Activated CD4-positive, alpha-beta T cell treated with anti-CD3 and anti-CD28 coated beads for 36 hours (primary cell): ENCODE results near the gene MPRIP. TPM values are rescaled to one million over a fixed set of nuclear protein-coding genes. Genes with fewer than 3 reads are reported as not detected.
A peak's percentile ranks its signal among the peaks of the same experiment; 100 is the strongest.

Experiments used
- ATAC-seq: fragments of 200-7000 bp; cut with Tn5 transposase; one replicate; pipeline ENCODE4 v1.10.0; 2021; ENCODE audit warnings: mild to moderate bottlenecking, moderate library complexity
- CTCF ChIA-PET: fragments of 350-600 bp; sonication (Branson Sonifier 250); formaldehyde crosslinking; loops from one replicate; lab custom pipeline; 2021; ENCODE audit warnings: antibody characterized with exemption; lab: Charles Lee
- POLR2A ChIA-PET: fragments of 350-600 bp; sonication (Branson Sonifier 250); formaldehyde crosslinking; loops from one replicate; lab custom pipeline; 2021; ENCODE audit warnings: antibody characterized with exemption, inconsistent platforms; lab: Charles Lee
- DNase-seq: peaks from one replicate; pipeline ENCODE4 v3.0.0-alpha.2; 2020
- H3K27ac Mint-ChIP-seq: one replicate; pipeline ENCODE4 v1.8.0; 2021; ENCODE audit warnings: mixed read lengths
- H3K27me3 Mint-ChIP-seq: one replicate; pipeline ENCODE4 v1.8.0; 2021; ENCODE audit warnings: mixed read lengths
- H3K36me3 Mint-ChIP-seq: one replicate; pipeline ENCODE4 v1.8.0; 2021; ENCODE audit warnings: low read depth, mixed read lengths
- H3K4me1 Mint-ChIP-seq: one replicate; pipeline ENCODE4 v1.8.0; 2021; ENCODE audit warnings: mixed read lengths
- H3K4me3 Mint-ChIP-seq: one replicate; pipeline ENCODE4 v1.8.0; 2021; ENCODE audit warnings: mild to moderate bottlenecking, moderate library complexity, mixed read lengths
- H3K9me3 Mint-ChIP-seq: one replicate; pipeline ENCODE4 v1.8.0; 2021; ENCODE audit warnings: low read depth, mixed read lengths
- intact Hi-C, 2 experiments: fragments of 100-400 bp; cut with DNase I in 1 of 2; cut with micrococcal nuclease in 1 of 2; formaldehyde crosslinking; loops; one replicate each; pipeline versions ENCODE4 v1.14.2 to v1.15.1; 2022 to 2024; cut with DNase I, micrococcal nuclease
- total RNA-seq, 2 experiments: library from RNA; stranded (reverse); gene quantifications; one replicate each; pipeline ENCODE4 v1.2.3, GENCODE V29; 2021

Gene MPRIP
- total RNA-seq, 2 experiments from 2014 or later = 131 to 179 TPM

GRCh38 chr17:17144061-17144460 is 101.8 kb downstream of the MPRIP start:
- H3K36me3 Mint-ChIP-seq = peaks cover 20% of the 10 kb centered on the region
- no peak overlapping the region for H3K4me3 Mint-ChIP-seq
- ATAC-seq = no peak
- no peaks in the 10 kb centered on the region for H3K27me3 Mint-ChIP-seq
- no peak overlapping the region for H3K27ac Mint-ChIP-seq
- H3K4me1 Mint-ChIP-seq = peaks cover 11% of the 10 kb centered on the region
- CTCF ChIA-PET = interaction anchor here (0.5 to 1.4 kb wide), 7 partner anchors 9 to 169 kb away, joined by 3 read pairs; no protein-coding TSS in a partner anchor
- no peak for DNase-seq
- POLR2A ChIA-PET = no interaction called here
- intact Hi-C loops = loop anchor here in 1 of 2 experiments (10.0 kb wide), 1 partner anchor 161 kb away; the partner anchor contains the start of gene NT5M
- H3K9me3 Mint-ChIP-seq = no peaks in the 10 kb centered on the region

DNA sequence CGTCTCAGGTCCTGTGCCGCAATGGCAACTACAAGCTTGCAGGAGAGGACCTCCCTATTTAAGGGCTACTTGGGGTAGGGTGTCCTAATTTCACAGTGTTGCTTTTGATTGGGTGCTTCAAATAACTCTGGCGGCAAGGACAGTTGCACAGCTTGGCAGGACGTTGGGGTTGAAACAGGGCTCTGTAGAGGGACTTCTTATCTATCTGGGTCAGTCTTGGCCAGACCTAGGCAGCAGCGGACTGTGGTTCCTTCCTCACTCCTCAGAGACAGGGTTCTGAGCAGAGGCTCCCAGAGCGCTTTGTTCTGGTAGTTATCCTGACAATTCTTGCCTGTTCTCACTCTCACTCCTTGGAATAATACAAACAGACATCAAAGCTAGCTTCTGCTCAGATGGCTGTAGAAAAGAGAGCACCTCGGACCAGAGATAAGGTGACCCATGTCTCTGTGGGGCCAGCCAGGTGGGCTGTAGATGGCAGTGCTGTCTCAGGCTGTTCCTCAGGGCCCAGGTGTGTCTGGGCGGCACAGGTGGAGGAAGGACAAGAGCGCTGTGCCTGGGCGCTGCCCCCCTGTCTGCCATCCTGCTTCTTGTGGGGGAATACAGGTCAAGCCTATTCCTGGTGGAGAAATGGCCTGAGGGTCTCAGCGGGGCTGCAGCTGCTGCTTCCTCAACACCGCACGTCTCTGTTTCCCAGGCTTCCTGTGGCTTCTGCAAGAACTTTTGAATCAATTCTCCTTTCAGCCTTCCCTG is 102.8 kb downstream of the MPRIP start:
- Mint-ChIP-seq H3K4me3 (no peak overlapping the region), H3K36me3 (peaks cover 25% of the 10 kb centered on the region), H3K9me3 (no peaks in the 10 kb centered on the region), H3K27me3 (no peaks in the 10 kb centered on the region), H3K4me1 (peaks cover 17% of the 10 kb centered on the region), H3K27ac (no peak overlapping the region)
- intact Hi-C loops = loop anchor here in 1 of 2 experiments (5.0 to 10.0 kb wide), 2 partner anchors 143 to 160 kb away; partner anchors contain the start of gene NT5M
- CTCF ChIA-PET = interaction anchor here (0.5 to 1.4 kb wide), 4 partner anchors 9 to 168 kb away, joined by 3 to 7 read pairs (median 3); no protein-coding TSS in a partner anchor
- POLR2A ChIA-PET = no interaction called here
- DNase-seq (no peak), ATAC-seq (no peak)

DNA sequence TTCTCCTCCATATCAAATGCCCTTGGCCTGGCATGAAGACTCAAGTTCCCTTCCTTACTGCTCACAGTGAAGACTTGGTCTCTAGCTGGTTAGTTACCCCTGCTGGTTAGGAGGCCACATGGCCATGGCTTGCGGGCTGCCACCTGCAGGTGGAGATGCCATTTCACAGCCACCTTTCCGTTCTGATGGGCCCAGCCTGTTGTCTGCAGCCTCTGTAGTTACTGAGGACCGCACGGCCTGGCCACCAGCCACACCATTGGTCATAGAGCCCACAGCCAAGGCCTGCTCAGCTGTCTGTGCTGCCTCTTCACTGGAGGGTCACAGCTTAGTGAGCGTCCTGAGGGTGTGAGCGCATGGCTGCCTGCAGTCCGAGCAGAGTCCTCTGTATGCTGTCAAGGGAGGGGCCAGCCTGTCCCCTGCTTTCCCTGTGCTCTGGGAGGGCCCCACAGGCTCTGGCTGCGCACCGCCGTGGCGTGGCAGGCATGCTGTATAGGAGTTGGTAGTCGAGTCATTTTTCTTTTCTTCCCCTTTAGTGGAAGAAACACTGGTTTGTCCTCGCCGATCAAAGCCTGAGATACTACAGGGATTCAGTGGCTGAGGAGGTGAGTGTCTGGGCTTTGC is 104.6 kb downstream of the MPRIP start:
- POLR2A ChIA-PET = no interaction called here
- no peak overlapping the region for H3K4me3 Mint-ChIP-seq
- ATAC-seq (peak; percentile 40), DNase-seq (peak; percentile 61)
- H3K36me3 Mint-ChIP-seq = peaks cover 32% of the 10 kb centered on the region
- intact Hi-C loops = loop anchor here (1.0 to 10.0 kb wide), 3 partner anchors 145 to 158 kb away; partner anchors contain the start of gene NT5M (in 1 of the 2)
- no peaks in the 10 kb centered on the region for H3K9me3 Mint-ChIP-seq
- CTCF ChIA-PET = interaction anchor here (0.5 to 1.2 kb wide), 6 partner anchors 11 to 155 kb away, joined by 3 to 7 read pairs (median 3); no protein-coding TSS in a partner anchor
- peaks cover 29% of the 10 kb centered on the region for H3K4me1 Mint-ChIP-seq
- H3K27me3 Mint-ChIP-seq = no peaks in the 10 kb centered on the region
- H3K27ac Mint-ChIP-seq = no peak overlapping the region

DNA sequence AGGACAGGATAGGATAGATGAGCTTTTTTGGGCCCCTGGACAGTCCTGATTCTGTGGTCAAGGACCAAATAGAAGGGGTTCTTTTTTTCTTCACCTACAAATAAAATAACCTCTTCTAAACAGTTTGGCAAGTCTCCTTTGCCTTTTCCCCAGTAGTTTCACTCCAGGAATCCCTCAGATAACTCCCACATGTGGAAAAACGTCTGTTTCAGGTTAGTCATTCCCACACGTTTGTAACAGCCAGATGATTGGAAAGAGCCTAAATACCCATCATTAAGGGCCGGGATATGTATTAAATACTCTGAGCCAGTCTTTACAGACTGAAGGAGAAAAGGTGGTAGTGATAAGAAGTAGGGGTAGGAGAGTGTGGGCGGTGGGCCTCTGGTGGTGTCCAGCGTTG is 105.6 kb downstream of the MPRIP start:
- intact Hi-C loops = loop anchor here in 1 of 2 experiments (5.0 to 10.0 kb wide), 2 partner anchors 146 to 157 kb away; partner anchors contain the start of gene NT5M
- DNase-seq = no peak
- POLR2A ChIA-PET = no interaction called here
- H3K27ac Mint-ChIP-seq = no peak overlapping the region
- peaks cover 36% of the 10 kb centered on the region for H3K4me1 Mint-ChIP-seq
- no peaks in the 10 kb centered on the region for H3K27me3 Mint-ChIP-seq
- ATAC-seq = no peak
- H3K4me3 Mint-ChIP-seq = no peak overlapping the region
- no peaks in the 10 kb centered on the region for H3K9me3 Mint-ChIP-seq
- peaks cover 37% of the 10 kb centered on the region for H3K36me3 Mint-ChIP-seq
- CTCF ChIA-PET = interaction anchor here (1.1 kb wide), 1 partner anchor 16 kb away, joined by 3 read pairs; no protein-coding TSS in a partner anchor

DNA sequence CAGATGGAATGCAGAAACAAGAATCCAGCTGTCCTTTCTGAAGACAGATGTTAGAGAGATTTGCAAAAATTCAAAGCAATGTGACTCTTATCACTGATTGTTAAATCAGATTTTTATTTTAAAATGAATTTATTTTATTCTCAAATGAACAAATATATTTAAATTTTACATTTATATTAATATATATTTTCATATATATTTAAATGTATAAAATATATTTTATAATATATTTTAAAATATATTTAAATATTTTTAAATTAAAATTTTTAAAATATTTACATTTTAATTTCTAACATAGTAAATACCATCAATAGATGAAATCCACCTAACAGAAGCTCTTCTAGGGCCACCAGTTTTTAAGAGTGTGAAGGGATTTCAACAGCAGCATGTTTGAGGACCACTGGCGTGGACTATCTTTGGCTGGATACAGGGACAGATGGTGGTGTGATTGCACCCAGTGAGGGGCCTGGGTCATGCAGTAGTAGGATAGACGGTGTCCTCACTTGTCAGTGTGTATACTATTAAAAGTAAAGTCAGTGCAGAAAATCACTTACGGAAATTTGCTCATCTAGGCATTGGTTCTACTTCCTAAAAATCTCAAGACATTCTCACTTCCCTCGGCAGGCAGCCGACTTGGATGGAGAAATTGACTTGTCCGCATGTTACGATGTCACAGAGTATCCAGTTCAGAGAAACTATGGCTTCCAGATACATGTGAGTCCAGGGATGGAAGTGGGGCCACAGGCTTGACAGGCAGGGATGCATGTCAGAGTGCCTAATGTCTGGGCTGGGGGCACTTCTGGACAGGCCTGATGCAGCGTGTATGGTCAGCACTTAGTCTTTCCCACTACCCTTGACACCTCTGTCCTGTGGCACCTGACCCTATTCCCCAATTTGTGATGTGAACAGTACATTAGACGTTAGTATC is 107.5 kb downstream of the MPRIP start:
- no peak overlapping the region for H3K4me3 Mint-ChIP-seq
- intact Hi-C loops = loop anchor here (2.0 to 10.0 kb wide), 7 partner anchors 29 to 155 kb away; partner anchors contain the start of genes PLD6 (in 2 of the 2), FLCN (in 1 of the 2) and NT5M (in 1 of the 2)
- peak overlapping the region; percentile 67 for H3K27ac Mint-ChIP-seq
- no peaks in the 10 kb centered on the region for H3K9me3 Mint-ChIP-seq
- POLR2A ChIA-PET = interaction anchor here (0.6 to 0.7 kb wide), 2 partner anchors 173 to 592 kb away, joined by 5 to 6 read pairs; no protein-coding TSS in a partner anchor
- CTCF ChIA-PET = interaction anchor here (1.6 kb wide), 1 partner anchor 14 kb away, joined by 4 read pairs; no protein-coding TSS in a partner anchor
- DNase-seq (peak; percentile 18), ATAC-seq (no peak)
- no peaks in the 10 kb centered on the region for H3K27me3 Mint-ChIP-seq
- H3K4me1 Mint-ChIP-seq = peaks cover 54% of the 10 kb centered on the region
- H3K36me3 Mint-ChIP-seq = peaks cover 50% of the 10 kb centered on the region

DNA sequence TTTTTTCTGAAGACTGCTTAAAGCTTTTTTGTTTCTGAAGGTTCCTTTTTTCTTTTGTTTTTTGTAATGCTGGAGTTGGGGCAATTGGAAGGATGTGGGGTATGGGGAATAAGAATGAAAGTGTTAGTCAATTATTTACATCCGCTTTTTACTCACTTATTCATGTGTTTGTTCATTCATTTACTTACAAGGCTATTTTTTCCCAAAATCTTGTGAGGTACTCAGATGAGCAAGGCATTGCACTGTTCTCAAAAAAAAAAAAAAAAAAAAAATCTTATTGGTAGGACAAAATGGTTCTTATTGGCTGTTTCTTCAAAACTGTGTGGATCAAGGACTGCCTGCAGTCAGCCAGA is 108.2 kb downstream of the MPRIP start:
- Mint-ChIP-seq H3K4me1 (peaks cover 59% of the 10 kb centered on the region), H3K27me3 (no peaks in the 10 kb centered on the region), H3K36me3 (peaks cover 51% of the 10 kb centered on the region), H3K27ac (peak overlapping the region; percentile 67), H3K4me3 (no peak overlapping the region), H3K9me3 (no peaks in the 10 kb centered on the region)
- CTCF ChIA-PET = no interaction called here
- ATAC-seq = peak; percentile 62
- no peak for DNase-seq
- intact Hi-C loops = loop anchor here (2.0 to 5.0 kb wide), 5 partner anchors 28 to 86 kb away; partner anchors contain the start of genes PLD6 (in 2 of the 2) and FLCN (in 1 of the 2)
- POLR2A ChIA-PET = interaction anchor here (0.7 kb wide), 1 partner anchor 172 kb away, joined by 6 read pairs; no protein-coding TSS in a partner anchor

DNA sequence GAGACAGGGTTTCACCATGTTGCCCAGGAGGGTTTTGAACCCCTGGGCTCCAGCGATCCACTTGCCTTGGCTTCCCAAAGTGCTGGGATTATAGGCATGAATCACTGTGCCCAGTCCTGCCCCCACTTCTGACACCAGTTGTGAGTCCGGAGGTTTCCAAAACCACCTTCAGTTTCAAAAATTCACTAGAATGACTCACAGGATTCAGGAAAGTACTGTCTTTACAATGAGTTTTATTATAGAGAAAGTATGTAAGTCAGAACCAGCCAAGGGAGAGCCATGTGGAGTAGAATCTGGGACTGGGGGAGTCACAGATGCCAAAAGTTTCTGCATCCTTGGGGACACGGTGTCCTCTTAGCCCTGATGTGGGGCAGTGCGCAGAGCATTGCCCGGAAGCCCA is 108.8 kb downstream of the MPRIP start:
- peaks cover 62% of the 10 kb centered on the region for H3K4me1 Mint-ChIP-seq
- peak; percentile 62 for DNase-seq
- peak overlapping the region; percentile 75 for H3K27ac Mint-ChIP-seq
- peaks cover 53% of the 10 kb centered on the region for H3K36me3 Mint-ChIP-seq
- ChIA-PET CTCF (interaction anchor here (0.6 kb wide), 1 partner anchor 20 kb away, joined by 3 read pairs; no protein-coding TSS in a partner anchor), POLR2A (no interaction called here)
- intact Hi-C loops = loop anchor here (2.0 to 5.0 kb wide), 5 partner anchors 28 to 86 kb away; partner anchors contain the start of genes PLD6 (in 2 of the 2) and FLCN (in 1 of the 2)
- ATAC-seq = peak; percentile 71
- H3K27me3 Mint-ChIP-seq = no peaks in the 10 kb centered on the region
- no peak overlapping the region for H3K4me3 Mint-ChIP-seq
- H3K9me3 Mint-ChIP-seq = no peaks in the 10 kb centered on the region

GRCh38 chr17:17151541-17151940 is 109.3 kb downstream of the MPRIP start:
- no peak for ATAC-seq
- H3K4me1 Mint-ChIP-seq = peaks cover 62% of the 10 kb centered on the region
- POLR2A ChIA-PET = interaction anchor here (0.8 kb wide), 1 partner anchor 32 kb away, joined by 3 read pairs; no protein-coding TSS in a partner anchor
- H3K27ac Mint-ChIP-seq = peak overlapping the region; percentile 75
- CTCF ChIA-PET = interaction anchor here (0.6 to 1.4 kb wide), 2 partner anchors 20 kb away, joined by 3 read pairs; no protein-coding TSS in a partner anchor
- intact Hi-C loops = loop anchor here (2.0 to 5.0 kb wide), 5 partner anchors 27 to 85 kb away; partner anchors contain the start of genes PLD6 (in 2 of the 2) and FLCN (in 1 of the 2)
- no peaks in the 10 kb centered on the region for H3K9me3 Mint-ChIP-seq
- no peak overlapping the region for H3K4me3 Mint-ChIP-seq
- no peaks in the 10 kb centered on the region for H3K27me3 Mint-ChIP-seq
- H3K36me3 Mint-ChIP-seq = peaks cover 53% of the 10 kb centered on the region
- no peak for DNase-seq

DNA sequence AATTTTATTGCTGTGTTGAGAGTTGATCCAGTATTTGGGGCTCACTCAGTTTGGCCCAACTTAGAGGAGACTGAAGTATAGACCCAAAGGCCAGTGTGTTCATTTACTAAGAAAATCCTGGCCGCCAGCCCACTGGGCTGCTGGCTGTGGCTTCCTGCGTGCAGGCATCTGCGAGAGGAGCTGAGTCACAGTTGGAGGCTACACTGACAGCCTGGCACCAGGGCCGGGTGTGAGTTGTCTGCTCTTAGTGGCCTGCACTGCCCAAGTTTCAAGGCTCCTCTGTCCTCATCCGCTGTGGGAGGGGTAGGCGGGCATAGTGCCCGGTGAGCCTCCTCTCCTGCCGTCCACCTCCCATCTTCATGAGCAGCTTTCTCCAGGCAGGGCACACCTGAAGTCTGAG is 109.7 kb downstream of the MPRIP start:
- POLR2A ChIA-PET = interaction anchor here (0.8 kb wide), 1 partner anchor 33 kb away, joined by 3 read pairs; no protein-coding TSS in a partner anchor
- no peak overlapping the region for H3K4me3 Mint-ChIP-seq
- peak overlapping the region; percentile 75 for H3K27ac Mint-ChIP-seq
- H3K27me3 Mint-ChIP-seq = no peaks in the 10 kb centered on the region
- peaks cover 62% of the 10 kb centered on the region for H3K4me1 Mint-ChIP-seq
- H3K9me3 Mint-ChIP-seq = no peaks in the 10 kb centered on the region
- DNase-seq (peak; percentile 69), ATAC-seq (peak; percentile 48)
- H3K36me3 Mint-ChIP-seq = peaks cover 53% of the 10 kb centered on the region
- CTCF ChIA-PET = interaction anchor here (1.4 kb wide), 1 partner anchor 20 kb away, joined by 3 read pairs; no protein-coding TSS in a partner anchor
- intact Hi-C loops = loop anchor here (2.0 to 5.0 kb wide), 5 partner anchors 27 to 85 kb away; partner anchors contain the start of genes PLD6 (in 2 of the 2) and FLCN (in 1 of the 2)

- ChIA-PET POLR2A (interaction anchor here (0.8 kb wide), 1 partner anchor 33 kb away, joined by 3 read pairs; no protein-coding TSS in a partner anchor), CTCF (interaction anchor here (1.4 kb wide), 1 partner anchor 19 kb away, joined by 3 read pairs; no protein-coding TSS in a partner anchor)
- H3K9me3 Mint-ChIP-seq = no peaks in the 10 kb centered on the region
- peak overlapping the region; percentile 75 for H3K27ac Mint-ChIP-seq
- intact Hi-C loops = loop anchor here in 1 of 2 experiments (5.0 kb wide), 1 partner anchor 55 kb away; the partner anchor contains the start of gene PLD6
- H3K4me3 Mint-ChIP-seq = no peak overlapping the region
- ATAC-seq (no peak), DNase-seq (no peak)
- H3K27me3 Mint-ChIP-seq = no peaks in the 10 kb centered on the region
- H3K36me3 Mint-ChIP-seq = peaks cover 51% of the 10 kb centered on the region
- H3K4me1 Mint-ChIP-seq = peaks cover 62% of the 10 kb centered on the region
These were observed 110.1 kb downstream of the MPRIP start for GRCh38 chr17:17152385-17152784.
